Measurements from ENCODE around the gene PDIA5. TPM values are rescaled to one million over a fixed set of nuclear protein-coding genes. Genes with fewer than 3 reads are reported as not detected.

The PDIA5 gene
- total RNA-seq, 1 experiment from 2014 or later, result 50.8 TPM

DNA sequence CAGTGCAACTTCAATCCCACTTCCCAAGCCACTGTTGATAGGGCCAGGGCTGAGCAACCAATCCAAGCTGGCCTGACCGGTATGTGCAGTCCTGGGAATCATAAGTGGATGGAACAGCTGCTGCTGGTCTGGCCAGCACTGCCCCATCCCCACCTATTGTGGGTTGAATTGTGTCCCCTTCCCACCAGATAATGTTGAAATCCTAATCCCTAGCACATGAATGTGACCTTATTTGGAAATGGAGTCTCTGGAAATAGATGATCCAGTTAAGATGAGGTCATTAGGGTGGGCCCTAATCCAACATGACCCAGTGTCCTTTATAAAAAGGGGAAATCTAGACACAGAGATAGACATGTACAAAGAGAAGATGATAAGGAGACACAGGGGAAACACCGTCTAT is 13.7 kb upstream of the PDIA5 start:
- H3K27me3 ChIP-seq (ENCODE audit: insufficient read depth, low read length), result peaks cover 4% of the 10 kb centered on the region; the same call in 1 of the 2 replicates
- POLR2A ChIA-PET, result no interaction called here
- H3K4me3 ChIP-seq (replicated peaks in 1 of 2; ENCODE audit: low read depth in 1 of 2, low read length in 2 of 2), result no peak overlapping the region
- no peak overlapping the region for H2AFZ ChIP-seq (ENCODE audit: low read depth, low read length, poor library complexity, severe bottlenecking)
- H3K4me2 ChIP-seq (ENCODE audit: low read length), result no peak overlapping the region
- intact Hi-C loops (cut with micrococcal nuclease), result no loop called here
- H3K79me2 ChIP-seq (ENCODE audit: insufficient read depth, low read length), result no peaks in the 10 kb centered on the region
- ATAC-seq, result no peak
- BruUV-seq (replicated peaks), result no TSS peak
- H3K27ac ChIP-seq (ENCODE audit: low read depth, low read length), result no peak overlapping the region
- H3K9me3 ChIP-seq (ENCODE audit: control insufficient read depth in 1 of 2, insufficient read depth in 1 of 2, low read depth in 1 of 2, low read length in 2 of 2), result no peaks in the 10 kb centered on the region
- TF ChIP-seq, protein P1, sequence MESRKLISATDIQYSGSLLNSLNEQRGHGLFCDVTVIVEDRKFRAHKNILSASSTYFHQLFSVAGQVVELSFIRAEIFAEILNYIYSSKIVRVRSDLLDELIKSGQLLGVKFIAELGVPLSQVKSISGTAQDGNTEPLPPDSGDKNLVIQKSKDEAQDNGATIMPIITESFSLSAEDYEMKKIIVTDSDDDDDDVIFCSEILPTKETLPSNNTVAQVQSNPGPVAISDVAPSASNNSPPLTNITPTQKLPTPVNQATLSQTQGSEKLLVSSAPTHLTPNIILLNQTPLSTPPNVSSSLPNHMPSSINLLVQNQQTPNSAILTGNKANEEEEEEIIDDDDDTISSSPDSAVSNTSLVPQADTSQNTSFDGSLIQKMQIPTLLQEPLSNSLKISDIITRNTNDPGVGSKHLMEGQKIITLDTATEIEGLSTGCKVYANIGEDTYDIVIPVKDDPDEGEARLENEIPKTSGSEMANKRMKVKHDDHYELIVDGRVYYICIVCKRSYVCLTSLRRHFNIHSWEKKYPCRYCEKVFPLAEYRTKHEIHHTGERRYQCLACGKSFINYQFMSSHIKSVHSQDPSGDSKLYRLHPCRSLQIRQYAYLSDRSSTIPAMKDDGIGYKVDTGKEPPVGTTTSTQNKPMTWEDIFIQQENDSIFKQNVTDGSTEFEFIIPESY (IDR thresholded peaks at IDR 0.05; ENCODE audit: extremely low read depth, insufficient replicate concordance, low read length), result no peak
- TF ChIP-seq TCF7L2 (IDR thresholded peaks at IDR 0.05; ENCODE audit: borderline replicate concordance, extremely low read depth, insufficient read depth, insufficient read length) (no peak), FOSL1 (IDR thresholded peaks at IDR 0.05; ENCODE audit: low read depth) (no peak), RAD21 (IDR thresholded peaks at IDR 0.05; ENCODE audit: low read depth) (no peak), REST (IDR thresholded peaks at IDR 0.05; ENCODE audit: low read depth) (no peak), ZNF274 (IDR thresholded peaks at IDR 0.05; ENCODE audit: low read depth, low read length) (no peak), MAX (IDR thresholded peaks at IDR 0.05) (no peak), EGR1 (IDR thresholded peaks at IDR 0.05; ENCODE audit: low read depth) (no peak), ELF1 (IDR thresholded peaks at IDR 0.05; ENCODE audit: borderline replicate concordance, low read depth) (no peak), POLR2A (IDR thresholded peaks at IDR 0.05; ENCODE audit: borderline replicate concordance, extremely low read depth, insufficient read depth, insufficient read length) (no peak), POLR2AphosphoS5 (IDR thresholded peaks at IDR 0.05; ENCODE audit: low read depth, low read length) (no peak), SRF (IDR thresholded peaks at IDR 0.05; ENCODE audit: low read depth) (no peak), ZFX (IDR thresholded peaks at IDR 0.05) (no peak), SIN3A (IDR thresholded peaks at IDR 0.05; ENCODE audit: low read depth) (no peak), YY1 (IDR thresholded peaks at IDR 0.05; ENCODE audit: extremely low read depth, insufficient replicate concordance, low read depth, low read length) (no peak)
- TF ChIP-seq, protein P2, sequence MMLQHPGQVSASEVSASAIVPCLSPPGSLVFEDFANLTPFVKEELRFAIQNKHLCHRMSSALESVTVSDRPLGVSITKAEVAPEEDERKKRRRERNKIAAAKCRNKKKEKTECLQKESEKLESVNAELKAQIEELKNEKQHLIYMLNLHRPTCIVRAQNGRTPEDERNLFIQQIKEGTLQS (IDR thresholded peaks at IDR 0.05), result no peak
- no peak for DNase-seq (ENCODE audit: low read depth, low spot score)
- H3K4me1 ChIP-seq (ENCODE audit: control insufficient read depth in 1 of 2, insufficient read depth in 2 of 2, low read length in 2 of 2), result peaks cover 0 to 13% of the 10 kb centered on the region in 2 experiments; a peak in 2 of 4 replicates
- CTCF ChIA-PET, result no interaction called here
- no peaks in the 10 kb centered on the region for H3K9me2 ChIP-seq (ENCODE audit: insufficient read depth)
- RAD21 ChIA-PET (ENCODE audit: low non-redundant PET in 1 of 2, low total read pairs in 2 of 2, uncharacterized antibody in 2 of 2, unreplicated experiment in 2 of 2), result no interaction called here
- no peaks in the 10 kb centered on the region for H4K20me1 ChIP-seq (ENCODE audit: insufficient read depth)
- no peaks in the 10 kb centered on the region for H3K36me3 ChIP-seq (ENCODE audit: control insufficient read depth in 1 of 2, insufficient read depth in 2 of 2, low read length in 2 of 2)
- H3K9ac ChIP-seq (ENCODE audit: low read length), result no peak overlapping the region

Measured in HCT116 (cell line).